Astrocyte of the cerebellum (primary cell): ENCODE data around the gene VMP1.
A peak's percentile ranks its signal among the peaks of the same experiment; 100 is the strongest.
"Not testable (repeated sequence)": the region's sequence is repeated elsewhere in the genome, so short reads cannot be mapped to it uniquely, and the experiment has no call there.

Experiments
- DNase-seq: peaks from one replicate; pipeline ENCODE4 v3.0.0-alpha.2; 2011; ENCODE audit warnings: low read depth
- H3K4me3 ChIP-seq: 2 replicates; pipeline ENCODE4 v1.5.1; 2011; ENCODE audit warnings: mild to moderate bottlenecking, low read depth, low read length, moderate library complexity
- in situ Hi-C: cut with HindIII; loops from 2 replicates; pipeline ENCODE4 v1.10.0; 2017; ENCODE audit warnings: low sequenced_read_pairs
- TF ChIP-seq, protein P1 (sequence below): IDR thresholded peaks from 2 replicates; pipeline ENCODE4 v1.5.1; 2012; ENCODE audit warnings: low read length, low read depth, moderate library complexity, mild to moderate bottlenecking; ENCODE audit errors: missing control alignments

Gene VMP1

DNA sequence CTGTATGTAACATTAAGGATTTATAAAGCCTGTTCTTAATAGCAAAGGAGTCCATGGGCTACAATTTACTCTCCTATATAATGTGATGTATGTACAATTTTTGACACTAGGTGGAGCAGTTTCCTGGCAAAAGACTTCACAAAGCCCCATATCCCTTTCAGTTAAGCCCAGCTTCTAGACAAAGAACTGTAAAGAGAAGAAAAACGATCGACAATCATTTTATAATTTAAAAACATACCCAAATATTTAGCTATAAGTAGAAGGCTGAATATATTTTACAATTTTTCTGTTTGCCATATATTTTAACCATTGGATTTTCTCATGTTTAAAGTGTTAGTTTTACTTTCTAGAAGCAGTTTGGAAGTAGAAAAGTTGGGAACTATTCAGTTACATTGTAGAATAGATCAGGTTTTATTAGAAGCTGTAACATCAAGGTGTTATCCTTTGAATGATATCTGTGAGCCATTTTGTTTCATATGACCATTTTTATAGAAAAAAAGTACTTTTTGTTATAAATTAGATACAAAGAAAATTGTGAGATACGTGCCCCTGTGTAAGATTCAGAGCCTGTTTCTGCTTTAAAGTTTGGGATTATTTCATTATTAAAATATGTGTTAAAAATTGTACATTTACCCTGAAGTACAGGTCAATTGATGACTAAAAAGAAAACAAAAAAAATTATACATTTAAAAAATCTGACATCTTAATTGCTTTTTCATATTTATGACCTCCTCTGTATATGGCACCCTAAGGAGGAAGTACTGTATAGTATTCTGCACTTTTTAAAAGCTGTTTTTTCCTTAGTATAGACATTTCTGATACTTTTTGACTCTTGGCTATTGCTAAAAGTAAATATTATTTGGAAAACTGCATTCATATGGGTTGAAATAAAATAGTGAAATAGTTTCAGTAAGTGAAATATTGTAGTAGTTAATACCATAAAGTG is 46.3 kb downstream of the VMP1 start:
- in situ Hi-C loops: no loop called here

DNA sequence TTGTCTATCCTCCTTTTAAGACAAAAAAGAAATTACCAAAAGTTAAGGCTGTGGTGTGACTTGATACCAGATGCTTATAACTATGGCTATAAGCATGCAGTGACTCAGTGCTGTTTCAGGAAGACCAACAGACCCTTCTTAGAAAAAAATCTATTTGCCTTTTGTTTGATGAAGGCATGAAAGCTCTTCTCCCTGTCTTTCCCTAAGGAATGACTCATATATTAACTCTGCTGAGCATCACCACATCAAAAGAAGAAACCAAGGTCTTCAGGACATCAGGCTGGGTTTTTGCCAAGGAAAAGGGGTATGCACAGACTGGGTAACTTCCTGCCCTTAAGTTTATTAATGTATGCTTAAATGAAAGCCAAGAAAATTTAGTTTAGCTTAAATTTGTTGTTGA is 47.1 kb downstream of the VMP1 start:
- TF ChIP-seq, protein P1, sequence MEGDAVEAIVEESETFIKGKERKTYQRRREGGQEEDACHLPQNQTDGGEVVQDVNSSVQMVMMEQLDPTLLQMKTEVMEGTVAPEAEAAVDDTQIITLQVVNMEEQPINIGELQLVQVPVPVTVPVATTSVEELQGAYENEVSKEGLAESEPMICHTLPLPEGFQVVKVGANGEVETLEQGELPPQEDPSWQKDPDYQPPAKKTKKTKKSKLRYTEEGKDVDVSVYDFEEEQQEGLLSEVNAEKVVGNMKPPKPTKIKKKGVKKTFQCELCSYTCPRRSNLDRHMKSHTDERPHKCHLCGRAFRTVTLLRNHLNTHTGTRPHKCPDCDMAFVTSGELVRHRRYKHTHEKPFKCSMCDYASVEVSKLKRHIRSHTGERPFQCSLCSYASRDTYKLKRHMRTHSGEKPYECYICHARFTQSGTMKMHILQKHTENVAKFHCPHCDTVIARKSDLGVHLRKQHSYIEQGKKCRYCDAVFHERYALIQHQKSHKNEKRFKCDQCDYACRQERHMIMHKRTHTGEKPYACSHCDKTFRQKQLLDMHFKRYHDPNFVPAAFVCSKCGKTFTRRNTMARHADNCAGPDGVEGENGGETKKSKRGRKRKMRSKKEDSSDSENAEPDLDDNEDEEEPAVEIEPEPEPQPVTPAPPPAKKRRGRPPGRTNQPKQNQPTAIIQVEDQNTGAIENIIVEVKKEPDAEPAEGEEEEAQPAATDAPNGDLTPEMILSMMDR: no peak
- DNase-seq: peak; percentile 95
- in situ Hi-C loops: no loop called here
- no peak overlapping the region for H3K4me3 ChIP-seq

More for the DNA sequence above, 46.3 kb downstream of the VMP1 start:
- TF ChIP-seq, protein P1: peak; percentile 52
- H3K4me3 ChIP-seq: no peak overlapping the region
- peak; percentile 92 for DNase-seq

DNA sequence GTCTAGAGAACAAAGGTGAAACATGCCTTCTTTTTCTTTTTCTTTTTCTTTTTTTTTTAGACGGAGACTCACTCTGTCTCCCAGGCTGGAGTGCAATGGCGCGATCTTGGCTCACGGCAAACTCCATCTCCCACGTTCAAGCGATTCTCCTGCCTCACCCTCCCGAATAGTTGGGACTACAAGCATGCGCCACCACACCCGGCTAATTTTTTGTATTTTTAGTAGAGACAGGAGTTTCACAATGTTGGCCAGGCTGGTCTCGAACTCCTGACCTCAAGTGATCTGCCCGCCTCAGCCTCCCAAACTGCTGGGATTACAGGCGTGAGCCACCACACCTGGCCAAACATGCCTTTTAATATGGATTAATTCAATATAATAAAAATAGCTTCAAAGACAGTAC is 47.6 kb downstream of the VMP1 start:
- H3K4me3 ChIP-seq, DNase-seq, in situ Hi-C loops: not testable (repeated sequence)

DNA sequence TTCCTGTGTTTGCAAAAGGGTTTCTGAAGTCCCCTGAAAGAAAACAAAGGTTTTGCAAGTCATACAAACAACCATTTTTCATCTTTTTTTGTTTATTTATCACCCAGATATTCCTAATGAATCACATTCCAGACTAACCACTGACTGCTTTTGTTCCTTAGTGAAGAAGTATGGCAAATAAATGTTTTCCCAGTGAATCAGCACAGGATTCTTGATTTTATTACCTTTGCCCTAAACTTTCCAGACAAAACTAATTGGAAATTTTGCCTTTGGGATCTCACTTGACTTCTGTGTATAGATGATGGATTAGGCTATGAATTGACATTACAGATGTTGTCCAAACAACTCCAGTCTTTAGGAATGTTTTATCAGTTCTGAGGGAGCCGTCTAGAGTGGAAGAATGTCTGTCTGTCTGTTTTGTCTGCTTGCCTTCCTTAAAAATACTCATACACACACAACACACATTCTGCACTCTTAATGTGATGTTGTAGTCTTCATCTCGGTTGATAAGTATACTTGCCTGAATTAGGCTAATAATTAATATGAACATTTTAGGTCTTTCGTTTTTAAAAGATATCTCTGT is 48.9 kb downstream of the VMP1 start:
- TF ChIP-seq, protein P1: no peak
- no peak overlapping the region for H3K4me3 ChIP-seq
- in situ Hi-C loops: no loop called here
- peak; percentile 82 for DNase-seq

DNA sequence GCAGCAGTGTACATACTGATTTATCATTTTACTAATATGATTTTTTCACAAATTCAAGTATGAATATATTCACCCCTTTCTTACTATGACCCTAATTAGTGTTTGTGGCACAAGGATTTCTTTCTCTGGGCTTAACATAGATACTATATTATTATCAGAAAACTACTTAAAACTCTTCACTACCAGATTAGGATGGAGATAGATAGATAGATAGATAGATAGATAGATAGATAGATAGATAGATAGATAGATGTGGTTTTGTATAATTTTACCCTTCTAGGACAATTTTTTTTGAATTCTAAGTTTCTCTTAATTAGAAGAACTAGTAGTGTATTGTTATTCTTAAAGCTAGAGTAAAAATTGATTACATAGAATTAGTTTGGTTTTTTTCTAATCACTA is 49.6 kb downstream of the VMP1 start:
- in situ Hi-C loops: no loop called here
- H3K4me3 ChIP-seq: no peak overlapping the region
- TF ChIP-seq, protein P1: no peak
- no peak for DNase-seq

DNA sequence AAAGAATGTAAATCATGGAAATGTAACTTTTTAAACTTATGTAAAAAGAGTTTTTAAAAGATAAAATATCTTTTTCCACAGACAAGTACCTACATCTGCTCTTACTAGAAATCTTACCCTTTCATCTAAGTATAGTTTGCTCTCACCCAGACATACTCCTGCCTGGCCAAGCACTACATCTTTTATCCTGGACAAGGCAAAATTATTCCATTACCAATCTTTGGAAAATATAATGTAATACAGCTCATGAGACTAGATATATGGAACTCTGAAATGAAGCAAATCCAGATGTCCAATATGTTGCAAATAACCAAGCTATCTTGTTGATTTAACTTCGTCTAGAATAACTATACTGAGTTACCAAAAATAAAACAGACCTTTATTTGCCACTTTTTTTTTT is 50.0 kb downstream of the VMP1 start:
- no peak overlapping the region for H3K4me3 ChIP-seq
- in situ Hi-C loops: no loop called here
- TF ChIP-seq, protein P1: no peak
- no peak for DNase-seq

DNA sequence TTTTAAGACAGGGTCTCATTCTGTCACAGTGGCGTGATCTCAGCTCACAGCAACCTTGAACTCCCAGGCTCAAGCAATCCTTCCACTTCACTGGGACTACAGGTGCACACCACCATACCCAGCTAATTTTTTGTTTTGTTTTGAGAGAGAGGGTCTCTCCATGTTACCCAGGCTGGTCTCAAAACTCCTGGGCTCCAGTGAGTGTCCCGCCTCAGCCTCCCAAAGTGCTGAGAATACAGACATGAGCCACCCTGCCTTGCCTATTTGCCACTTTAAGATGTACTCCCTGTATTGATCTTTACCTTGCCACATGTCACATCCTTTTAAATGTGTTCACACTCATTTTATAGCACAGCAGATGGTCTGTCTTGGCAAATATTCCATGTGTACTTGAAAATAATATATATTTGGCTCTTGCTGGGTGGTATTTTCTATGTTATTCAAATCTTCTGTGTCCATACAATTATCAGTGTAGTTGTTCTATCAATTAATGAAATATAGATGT is 50.5 kb downstream of the VMP1 start:
- in situ Hi-C loops: no loop called here
- TF ChIP-seq, protein P1: no peak
- DNase-seq: no peak
- no peak overlapping the region for H3K4me3 ChIP-seq

DNA sequence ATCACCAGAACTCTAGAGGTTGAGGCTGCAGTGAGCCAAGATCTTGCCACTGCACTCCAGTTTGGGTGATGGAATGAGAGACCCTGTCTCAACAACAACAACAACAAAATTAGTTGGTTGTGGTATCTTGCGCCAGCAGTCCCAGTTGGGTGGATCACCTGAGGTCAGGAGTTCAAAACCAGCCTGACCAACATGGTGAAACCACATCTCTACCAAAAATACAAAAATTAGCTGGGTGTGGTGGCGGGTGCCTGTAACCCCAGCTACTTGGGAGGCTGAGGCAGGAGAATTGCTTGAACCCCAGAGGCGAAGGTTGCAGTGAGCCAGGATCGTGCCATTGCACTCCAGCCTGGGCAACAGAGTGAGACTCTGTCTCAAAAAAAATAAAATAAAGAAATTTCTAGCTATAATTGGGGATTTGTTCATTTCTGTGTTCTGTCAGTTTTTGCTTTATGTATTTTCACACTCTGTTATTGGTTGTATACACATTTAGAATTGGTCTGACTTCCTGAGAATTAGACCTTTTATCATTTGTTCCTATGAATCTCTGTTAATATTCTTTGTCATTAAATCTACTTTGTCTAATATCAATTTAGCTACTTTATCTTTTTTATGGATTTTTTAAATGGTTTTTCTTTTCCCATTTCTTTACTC is 51.7 kb downstream of the VMP1 start:
- in situ Hi-C loops, H3K4me3 ChIP-seq: not testable (repeated sequence)

More for the DNA sequence above, 51.7 kb downstream of the VMP1 start:
- not testable (repeated sequence) for DNase-seq
